Right lobe of liver (tissue), 4 donors: ENCODE data around the gene CDH3.

Source experiments
- POLR2A ChIP-seq: fragments of 450-650 bp; IDR thresholded peaks from one replicate; pipeline ENCODE4 v1.6.1; 2017; ENCODE audit warnings: antibody characterized with exemption, mild to moderate bottlenecking
- TF ChIP-seq, protein P1 (sequence below), 4 donors: fragments of 200-600 bp in 3 of 4; fragments of 450-650 bp in 1 of 4; IDR thresholded peaks; one replicate each; pipeline versions ENCODE4 v1.5.1 to v1.8.0; 2016 to 2022; ENCODE audit warnings: antibody characterized with exemption in 4 of 4, mild to moderate bottlenecking in 2 of 4
- donor health status: DM: no; HTN: no; CAD: no.
- donor health status: DM: no; HTN: no; CAD: no.
- donor health status: DM: no; HTN: yes; CAD: no.

DNA sequence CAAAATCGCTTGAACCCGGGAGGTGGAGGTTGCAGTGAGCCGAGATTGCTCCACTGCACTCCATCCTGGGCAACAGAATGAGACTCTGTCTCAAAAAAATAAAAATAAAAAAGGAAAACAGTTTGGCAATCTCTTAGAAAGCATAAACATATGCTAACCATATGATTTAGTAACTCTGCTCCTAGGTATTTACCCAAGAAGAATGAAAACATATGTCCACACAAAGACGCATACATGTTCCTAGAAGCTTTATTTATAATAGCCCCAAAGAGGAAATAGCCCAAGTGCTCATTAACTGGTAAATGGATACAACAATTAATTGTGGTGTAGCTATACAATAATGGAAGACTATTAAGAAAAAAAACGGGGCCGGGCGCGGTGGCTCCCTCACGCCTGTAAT is 73.5 kb downstream of the CDH3 start:
- TF ChIP-seq POLR2A: no peak
- TF ChIP-seq, protein P1, sequence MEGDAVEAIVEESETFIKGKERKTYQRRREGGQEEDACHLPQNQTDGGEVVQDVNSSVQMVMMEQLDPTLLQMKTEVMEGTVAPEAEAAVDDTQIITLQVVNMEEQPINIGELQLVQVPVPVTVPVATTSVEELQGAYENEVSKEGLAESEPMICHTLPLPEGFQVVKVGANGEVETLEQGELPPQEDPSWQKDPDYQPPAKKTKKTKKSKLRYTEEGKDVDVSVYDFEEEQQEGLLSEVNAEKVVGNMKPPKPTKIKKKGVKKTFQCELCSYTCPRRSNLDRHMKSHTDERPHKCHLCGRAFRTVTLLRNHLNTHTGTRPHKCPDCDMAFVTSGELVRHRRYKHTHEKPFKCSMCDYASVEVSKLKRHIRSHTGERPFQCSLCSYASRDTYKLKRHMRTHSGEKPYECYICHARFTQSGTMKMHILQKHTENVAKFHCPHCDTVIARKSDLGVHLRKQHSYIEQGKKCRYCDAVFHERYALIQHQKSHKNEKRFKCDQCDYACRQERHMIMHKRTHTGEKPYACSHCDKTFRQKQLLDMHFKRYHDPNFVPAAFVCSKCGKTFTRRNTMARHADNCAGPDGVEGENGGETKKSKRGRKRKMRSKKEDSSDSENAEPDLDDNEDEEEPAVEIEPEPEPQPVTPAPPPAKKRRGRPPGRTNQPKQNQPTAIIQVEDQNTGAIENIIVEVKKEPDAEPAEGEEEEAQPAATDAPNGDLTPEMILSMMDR (IDR thresholded peaks at IDR 0.05): no peak
